Adipocyte (in vitro differentiated cells): ENCODE measurements around the gene MIA3.
A peak's percentile ranks its signal among the peaks of the same experiment; 100 is the strongest.

Source experiments
- DNase-seq: peaks from one replicate; pipeline ENCODE4 v3.0.0-alpha.2; 2015; ENCODE audit warnings: low read depth
- H3K27me3 ChIP-seq: replicated peaks from 2 replicates; pipeline ENCODE4 v1.7.0; 2013; ENCODE audit warnings: mild to moderate bottlenecking, low read length, moderate library complexity; ENCODE audit not compliant: control insufficient read depth, insufficient read depth
- H3K36me3 ChIP-seq: 2 replicates; pipeline ENCODE4 v1.7.0; 2013; ENCODE audit warnings: low read length, mild to moderate bottlenecking, moderate library complexity; ENCODE audit not compliant: control insufficient read depth, insufficient read depth, severe bottlenecking
- H3K4me1 ChIP-seq: 2 replicates; pipeline ENCODE4 v1.7.0; 2013; ENCODE audit warnings: mild to moderate bottlenecking, low read length, moderate library complexity; ENCODE audit not compliant: control insufficient read depth, insufficient read depth
- H3K4me3 ChIP-seq: 2 replicates; pipeline ENCODE4 v1.7.0; 2013; ENCODE audit warnings: mild to moderate bottlenecking, low read length, moderate library complexity
- H3K9ac ChIP-seq: 2 replicates; pipeline ENCODE4 v1.7.0; 2013; ENCODE audit warnings: mild to moderate bottlenecking, low read length, moderate library complexity
- H3K9me3 ChIP-seq: 2 replicates; pipeline ENCODE4 v1.7.0; 2013; ENCODE audit warnings: mild to moderate bottlenecking, low read length, moderate library complexity; ENCODE audit not compliant: control insufficient read depth

MIA3 gene

GRCh38 chr1:222711319-222712252 lies 93.7 kb downstream of the MIA3 start:
- Histone ChIP-seq H3K27me3 (no peaks in the 10 kb centered on the region), H3K4me1 (peaks cover 19% of the 10 kb centered on the region), H3K9me3 (no peaks in the 10 kb centered on the region), H3K9ac (peak overlapping the region; percentile 98), H3K4me3 (peak overlapping the region; percentile 92), H3K36me3 (peaks cover 10% of the 10 kb centered on the region)
- DNase-seq, result peak; percentile 86

GRCh38 chr1:222712253-222713090 lies 94.6 kb downstream of the MIA3 start, which contains the start of the genes AIDA and BROX:
AIDA (minus strand) TSS chr1:222712491; CDS start chr1:222712317, 174 bp downstream.
BROX (plus strand) TSS chr1:222712564; CDS start chr1:222715700, 3,136 bp downstream.
- DNase-seq, result peak; percentile 95
- Histone ChIP-seq H3K36me3 (peaks cover 19% of the 10 kb centered on the region), H3K9ac (peak within 1 kb of the TSS; percentile 98), H3K4me1 (peaks cover 18% of the 10 kb centered on the region), H3K4me3 (peak within 1 kb of the TSS; percentile 97), H3K27me3 (no peaks in the 10 kb centered on the region), H3K9me3 (no peaks in the 10 kb centered on the region)

DNA sequence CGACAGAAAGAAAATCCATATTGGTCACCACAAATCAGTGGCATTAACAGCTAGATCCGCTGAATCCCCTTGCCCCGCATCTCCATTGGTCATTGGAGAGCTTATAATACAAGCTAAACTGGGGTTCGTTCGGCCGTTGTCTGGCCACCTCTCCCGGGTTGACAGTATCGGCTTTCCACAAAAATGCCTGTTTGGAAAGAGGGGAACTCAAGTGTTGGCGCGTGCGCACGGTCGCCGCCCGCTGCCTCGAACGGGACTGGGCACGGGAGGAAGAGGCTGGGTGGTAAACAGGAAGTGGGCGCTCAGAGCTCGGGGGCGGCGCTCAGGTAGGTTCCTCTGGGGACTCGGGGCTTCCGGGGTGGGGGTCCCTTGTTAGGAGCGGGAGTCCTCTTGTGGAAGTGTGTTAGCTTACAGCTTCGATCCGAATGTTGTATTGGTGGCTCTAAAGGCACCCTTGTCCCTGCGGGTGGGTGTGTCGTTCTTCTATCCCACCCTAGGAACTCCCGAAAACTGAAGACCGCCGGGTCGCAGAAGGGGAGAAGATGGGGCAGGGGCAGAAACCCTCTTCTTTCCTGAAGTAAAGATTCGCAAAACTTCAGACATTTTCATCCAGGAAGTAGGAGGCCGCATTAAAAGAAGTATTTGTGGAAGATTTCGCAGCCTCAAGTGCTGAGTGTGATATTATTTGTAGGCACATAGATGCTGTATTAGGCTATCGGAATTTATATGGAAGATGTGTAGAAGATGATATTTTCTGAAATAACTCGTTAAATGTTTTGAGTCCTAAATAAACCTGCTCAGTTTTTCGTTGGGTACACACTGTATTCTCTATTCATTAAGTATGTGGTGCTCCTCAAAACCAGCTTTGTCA lies 95.4 kb downstream of the MIA3 start:
- peak; percentile 98 for DNase-seq
- H3K27me3 ChIP-seq, result no peaks in the 10 kb centered on the region
- H3K4me3 ChIP-seq, result peak overlapping the region; percentile 97
- peak overlapping the region; percentile 94 for H3K9ac ChIP-seq
- H3K9me3 ChIP-seq, result no peaks in the 10 kb centered on the region
- peaks cover 16% of the 10 kb centered on the region for H3K4me1 ChIP-seq
- H3K36me3 ChIP-seq, result peaks cover 26% of the 10 kb centered on the region

GRCh38 chr1:222716393-222716792 lies 98.5 kb downstream of the MIA3 start:
- Histone ChIP-seq H3K4me3 (no peak overlapping the region), H3K36me3 (peaks cover 57% of the 10 kb centered on the region), H3K9ac (no peak overlapping the region), H3K9me3 (no peaks in the 10 kb centered on the region), H3K4me1 (peaks cover 4% of the 10 kb centered on the region), H3K27me3 (no peaks in the 10 kb centered on the region)
- no peak for DNase-seq
